ENCODE measurements around the gene UGT1A6. TPM values are rescaled to one million over a fixed set of nuclear protein-coding genes. Genes with fewer than 3 reads are reported as not detected.
"Not testable (repeated sequence)": the region's sequence is repeated elsewhere in the genome, so short reads cannot be mapped to it uniquely, and the experiment has no call there.

The UGT1A6 gene
- total RNA-seq, 1 experiment from 2014 or later: 130 TPM

GRCh38 chr2:233680361-233681045 lies 12.2 kb upstream of the UGT1A6 start:
- in situ Hi-C loops (cut with HindIII; ENCODE audit: low pct_unique_long_range_greater_than_20kb, low sequenced_read_pairs): no loop called here
- DNase-seq (ENCODE audit: low read depth): no peak

GRCh38 chr2:233681521-233682099 lies 11.1 kb upstream of the UGT1A6 start, which contains the start of gene UGT1A7:
Gene UGT1A7, plus strand, starts transcription at chr2:233681901. Its CDS starts 37 bp downstream, at chr2:233681938.
- DNase-seq (ENCODE audit: low read depth): peak; percentile 66
- in situ Hi-C loops (cut with HindIII; ENCODE audit: low pct_unique_long_range_greater_than_20kb, low sequenced_read_pairs): no loop called here

- DNase-seq (ENCODE audit: low read depth): no peak
- in situ Hi-C loops (cut with HindIII; ENCODE audit: low pct_unique_long_range_greater_than_20kb, low sequenced_read_pairs): no loop called here
These were observed 8.1 kb upstream of the UGT1A6 start for GRCh38 chr2:233684640-233685039.

GRCh38 chr2:233686928-233687327 lies 5.8 kb upstream of the UGT1A6 start:
- DNase-seq (ENCODE audit: low read depth): no peak
- in situ Hi-C loops (cut with HindIII; ENCODE audit: low pct_unique_long_range_greater_than_20kb, low sequenced_read_pairs): no loop called here

GRCh38 chr2:233688341-233688740 lies 4.3 kb upstream of the UGT1A6 start:
- no peak for DNase-seq (ENCODE audit: low read depth)
- in situ Hi-C loops (cut with HindIII; ENCODE audit: low pct_unique_long_range_greater_than_20kb, low sequenced_read_pairs): no loop called here

- in situ Hi-C loops (cut with HindIII; ENCODE audit: low pct_unique_long_range_greater_than_20kb, low sequenced_read_pairs): no loop called here
- no peak for DNase-seq (ENCODE audit: low read depth)
These were observed 3.7 kb upstream of the UGT1A6 start for GRCh38 chr2:233689031-233689430.

GRCh38 chr2:233689501-233689900 lies 3.2 kb upstream of the UGT1A6 start:
- in situ Hi-C loops (cut with HindIII; ENCODE audit: low pct_unique_long_range_greater_than_20kb, low sequenced_read_pairs): no loop called here

GRCh38 chr2:233690444-233690843 lies 2.2 kb upstream of the UGT1A6 start:
- no peak for DNase-seq (ENCODE audit: low read depth)
- in situ Hi-C loops (cut with HindIII; ENCODE audit: low pct_unique_long_range_greater_than_20kb, low sequenced_read_pairs): no loop called here

More at GRCh38 chr2:233689501-233689900, 3.2 kb upstream of the UGT1A6 start:
- no peak for DNase-seq (ENCODE audit: low read depth)

- DNase-seq (ENCODE audit: low read depth): peak; percentile 72
- in situ Hi-C loops (cut with HindIII; ENCODE audit: low pct_unique_long_range_greater_than_20kb, low sequenced_read_pairs): no loop called here
These were observed 952 bp upstream of the UGT1A6 start for GRCh38 chr2:233691443-233692433.

GRCh38 chr2:233693963-233694362 lies 1.3 kb downstream of the UGT1A6 start:
- no peak for DNase-seq (ENCODE audit: low read depth)
- in situ Hi-C loops (cut with HindIII; ENCODE audit: low pct_unique_long_range_greater_than_20kb, low sequenced_read_pairs): no loop called here

- in situ Hi-C loops (cut with HindIII; ENCODE audit: low pct_unique_long_range_greater_than_20kb, low sequenced_read_pairs): no loop called here
- DNase-seq (ENCODE audit: low read depth): no peak
These were observed 6.0 kb downstream of the UGT1A6 start for GRCh38 chr2:233698740-233699139.

- in situ Hi-C loops (cut with HindIII; ENCODE audit: low pct_unique_long_range_greater_than_20kb, low sequenced_read_pairs): no loop called here
These were observed 6.8 kb downstream of the UGT1A6 start for GRCh38 chr2:233699424-233700027.

GRCh38 chr2:233700028-233700635 lies 7.4 kb downstream of the UGT1A6 start:
- in situ Hi-C loops (cut with HindIII; ENCODE audit: low pct_unique_long_range_greater_than_20kb, low sequenced_read_pairs): no loop called here
- peak; percentile 91 for DNase-seq (ENCODE audit: low read depth)

More at GRCh38 chr2:233699424-233700027, 6.8 kb downstream of the UGT1A6 start:
- no peak for DNase-seq (ENCODE audit: low read depth)

GRCh38 chr2:233700842-233701241 lies 8.2 kb downstream of the UGT1A6 start:
- in situ Hi-C loops (cut with HindIII; ENCODE audit: low pct_unique_long_range_greater_than_20kb, low sequenced_read_pairs); DNase-seq (ENCODE audit: low read depth): not testable (repeated sequence)

- in situ Hi-C loops (cut with HindIII; ENCODE audit: low pct_unique_long_range_greater_than_20kb, low sequenced_read_pairs): no loop called here
- no peak for DNase-seq (ENCODE audit: low read depth)
These were observed 9.5 kb downstream of the UGT1A6 start for GRCh38 chr2:233702238-233702637.

- in situ Hi-C loops (cut with HindIII; ENCODE audit: low pct_unique_long_range_greater_than_20kb, low sequenced_read_pairs): no loop called here
- DNase-seq (ENCODE audit: low read depth): no peak
These were observed 13.3 kb downstream of the UGT1A6 start for GRCh38 chr2:233705911-233706506.

- DNase-seq (ENCODE audit: low read depth): no peak
- in situ Hi-C loops (cut with HindIII; ENCODE audit: low pct_unique_long_range_greater_than_20kb, low sequenced_read_pairs): no loop called here
These were observed 14.0 kb downstream of the UGT1A6 start for GRCh38 chr2:233706720-233707119.
